IPS-NIHi11 (cell line): Measurements from ENCODE around the gene RPS10.
A peak's percentile ranks its signal among the peaks of the same experiment; 100 is the strongest.
"Not testable (repeated sequence)": the region's sequence is repeated elsewhere in the genome, so short reads cannot be mapped to it uniquely, and the experiment has no call there.

ENCODE experiments used
- DNase-seq: peaks from one replicate; pipeline ENCODE4 v3.0.0; 2012; ENCODE audit warnings: mixed read lengths, low spot score

The RPS10 gene

DNA sequence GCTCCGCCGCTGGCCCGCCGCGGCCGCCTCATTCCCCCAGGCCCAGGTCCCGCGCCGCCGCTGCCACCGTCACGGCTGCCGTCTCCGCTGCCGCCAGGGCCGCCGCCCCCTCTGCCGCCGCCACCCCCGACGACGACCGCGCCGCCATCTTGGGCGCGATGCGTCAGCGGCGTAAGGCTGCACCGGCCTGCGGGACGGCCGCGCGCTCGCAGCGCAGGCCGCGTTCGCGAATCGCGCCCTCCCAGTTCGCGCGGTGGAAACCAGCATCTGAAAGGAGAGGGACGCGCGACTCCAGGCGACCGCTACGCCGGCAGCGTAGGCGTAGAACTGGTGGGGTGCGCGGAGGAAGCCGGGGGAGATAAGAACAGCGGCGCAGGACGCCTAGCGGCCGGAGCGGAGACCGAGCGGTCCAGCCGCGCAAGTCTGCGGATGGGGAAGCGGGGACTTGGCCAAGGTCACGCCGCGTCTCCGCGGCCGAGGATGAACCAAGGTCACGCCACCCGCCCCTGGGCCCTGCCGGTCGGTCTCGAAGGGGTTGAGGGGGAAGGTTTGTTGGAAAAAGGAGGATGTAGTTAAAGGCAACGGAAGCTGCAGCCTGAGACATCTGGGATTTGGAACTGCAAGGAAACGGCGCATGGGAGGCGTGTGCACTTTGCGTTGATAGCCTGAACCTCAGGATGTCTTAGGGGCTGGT, 33.2 kb downstream of the RPS10 start, which contains the start of gene NUDT3:
Gene NUDT3 (minus strand): TSS at position 173 of the 694 bp plus-strand sequence. CDS start 307 bp downstream, outside the sequence.
- peak; percentile 95 for DNase-seq

DNA sequence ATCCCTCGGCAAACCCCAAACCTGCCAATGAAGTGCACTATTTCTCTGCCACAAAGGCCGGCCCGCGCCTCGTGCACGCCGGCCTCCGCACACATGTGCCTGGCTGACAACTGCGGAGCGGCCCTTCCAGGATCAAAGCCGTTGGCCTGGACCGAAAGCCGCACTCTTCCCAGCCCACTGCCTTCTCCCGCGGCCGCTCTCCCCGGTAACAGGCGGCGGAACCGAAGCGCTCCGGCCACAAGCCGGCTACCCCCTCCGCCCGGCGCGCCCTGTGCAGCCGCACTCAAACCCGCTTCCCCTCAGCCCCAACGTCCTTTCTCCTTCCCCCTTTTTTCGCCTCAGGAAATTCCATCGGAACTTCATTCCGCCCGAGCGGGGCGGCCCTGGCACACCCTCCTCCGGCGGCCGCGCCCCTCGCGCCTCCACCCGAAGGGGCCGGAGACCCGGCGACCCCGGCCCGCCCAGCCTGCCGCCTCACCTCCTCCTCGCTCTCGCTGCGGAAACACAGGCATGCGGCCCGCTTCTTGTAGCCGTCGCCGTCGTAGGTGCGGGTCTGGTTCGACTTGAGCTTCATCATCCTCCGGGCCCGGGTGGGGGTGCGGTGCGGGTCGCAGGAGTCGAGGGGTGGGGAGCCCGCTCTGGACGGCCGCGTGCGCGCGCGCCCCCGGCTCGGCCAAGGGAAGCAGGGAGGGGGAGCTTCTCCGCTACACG, 33.9 kb downstream of the RPS10 start:
- DNase-seq, result peak; percentile 71

DNA sequence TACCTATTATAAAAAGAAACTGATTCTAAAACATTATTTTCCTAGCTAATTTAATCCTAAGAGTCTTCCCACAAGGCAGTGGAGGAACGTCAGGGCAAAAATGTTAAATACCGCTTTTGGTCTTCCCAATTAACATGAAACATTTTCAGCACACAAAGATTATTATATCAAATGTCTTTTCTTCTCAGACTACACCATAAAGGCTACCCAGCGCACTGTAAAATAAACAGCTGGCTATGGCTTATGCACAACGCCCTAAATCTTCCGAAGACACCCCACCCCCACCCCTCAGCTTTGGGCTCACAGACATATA, 34.4 kb downstream of the RPS10 start:
- DNase-seq, result no peak

DNA sequence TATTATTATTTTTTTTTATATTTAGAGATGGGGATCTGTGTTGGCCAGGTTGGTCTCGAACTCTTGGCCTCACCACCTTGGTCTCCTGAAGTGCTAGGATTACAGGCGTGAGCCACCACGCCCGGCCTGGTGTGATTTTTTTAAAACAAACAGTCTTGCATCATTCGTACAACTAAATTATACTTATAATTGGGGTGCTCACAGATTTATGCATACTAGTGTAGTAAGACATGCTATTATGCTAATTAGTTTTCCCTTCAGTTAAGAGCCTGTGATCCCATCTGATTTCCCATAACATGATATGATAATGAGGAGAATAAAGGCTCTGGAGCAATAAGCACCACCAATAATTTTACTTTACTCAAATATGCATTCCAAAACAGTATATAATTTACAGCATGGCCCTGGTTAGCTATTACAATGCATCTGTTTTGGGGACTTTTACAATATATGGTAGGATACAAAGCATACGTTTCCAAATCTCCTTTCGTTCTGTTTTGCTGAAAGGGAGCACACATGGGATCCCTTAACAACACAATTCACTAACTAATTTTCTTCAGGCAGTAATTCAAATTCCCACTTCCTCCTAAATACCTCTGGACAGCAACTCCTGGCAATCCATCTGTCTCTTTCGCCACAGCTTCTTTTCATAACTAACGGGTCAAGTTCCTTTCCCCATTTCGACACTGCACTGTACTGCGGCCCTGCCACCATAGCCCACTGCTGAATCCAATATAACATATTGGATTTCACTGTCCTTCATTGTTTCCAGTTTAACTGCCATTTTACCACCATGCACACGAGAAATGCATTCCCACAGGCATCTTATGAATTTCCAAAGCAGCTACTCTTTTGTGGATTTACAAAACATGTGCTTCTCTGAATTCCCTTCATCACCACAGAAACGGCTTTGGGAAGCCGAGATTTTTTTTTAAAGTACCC, 35.1 kb downstream of the RPS10 start:
- DNase-seq, result no peak

DNA sequence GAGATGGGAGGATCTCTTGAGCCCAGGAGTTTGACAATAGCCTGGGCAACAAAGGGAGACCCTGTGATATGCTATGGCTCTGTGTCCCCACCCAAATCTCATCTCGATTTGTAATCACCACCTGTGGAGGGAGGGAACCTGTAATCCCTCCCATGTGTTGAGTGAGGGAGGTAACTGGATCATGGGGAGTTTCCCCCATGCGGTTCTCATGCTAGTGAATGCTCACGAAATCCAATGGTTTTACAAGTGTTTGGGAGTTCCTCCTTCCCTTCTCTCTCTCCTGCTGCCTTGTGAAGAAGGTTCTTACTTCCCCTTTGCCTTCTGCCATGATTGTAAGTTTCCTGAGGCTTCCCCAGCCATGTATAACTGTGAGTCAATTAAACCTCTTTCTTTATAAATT, 36.8 kb downstream of the RPS10 start:
- no peak for DNase-seq

DNA sequence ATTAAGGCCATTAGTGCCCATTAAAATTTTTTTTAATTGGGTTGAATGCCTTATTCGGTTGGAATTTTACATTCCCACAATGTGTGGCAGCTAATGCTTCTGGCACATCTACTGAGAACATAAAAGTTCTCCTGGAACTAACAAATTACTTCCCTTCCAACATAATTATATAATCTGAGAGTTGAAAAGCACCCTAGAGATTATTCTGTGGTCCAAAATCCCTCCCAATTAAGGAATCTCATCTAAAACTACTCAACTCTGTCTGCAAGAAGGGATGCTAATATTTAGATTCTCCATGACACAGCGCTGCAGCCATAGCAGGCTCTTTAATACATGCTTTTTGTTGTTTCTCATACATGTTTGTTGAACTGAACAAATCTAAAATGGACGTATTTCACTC, 37.4 kb downstream of the RPS10 start:
- DNase-seq, result no peak

DNA sequence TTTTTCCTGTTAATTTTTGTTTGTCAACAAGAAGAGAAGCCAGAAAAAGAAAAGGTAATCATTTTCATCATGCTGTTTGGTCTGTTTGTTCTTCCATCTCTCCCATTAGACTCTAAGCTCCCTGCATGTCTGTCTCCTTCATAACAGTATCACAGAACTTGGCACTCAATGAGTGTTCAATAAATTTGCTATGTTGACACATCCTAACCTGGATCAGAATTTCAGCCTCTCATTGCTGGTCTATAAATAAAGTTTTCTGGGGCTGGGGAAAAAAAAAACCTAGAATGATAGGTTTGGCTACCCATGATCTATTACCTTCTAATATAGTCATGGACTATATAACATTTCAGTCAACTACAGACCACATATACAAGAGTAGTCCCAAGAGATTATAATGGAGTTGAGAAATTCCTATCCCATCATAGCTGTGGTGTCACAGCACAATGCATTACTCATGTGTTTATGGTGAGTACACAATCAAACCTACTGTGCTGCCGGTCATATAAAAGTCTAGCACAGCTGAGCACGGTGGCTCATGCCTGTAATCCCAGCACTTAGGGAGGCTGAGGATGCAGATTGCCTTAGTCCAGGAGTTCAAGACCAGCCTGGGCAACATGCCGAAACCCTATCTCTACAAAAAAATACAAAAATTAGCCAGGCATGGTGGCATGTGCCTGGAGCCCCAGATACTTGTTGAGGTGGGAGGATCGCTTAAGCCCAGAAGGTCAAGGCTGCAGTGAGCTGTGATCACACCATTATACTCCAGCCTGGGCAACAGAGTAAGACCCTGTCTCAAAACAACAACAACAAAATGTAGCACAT, 39.3 kb downstream of the RPS10 start:
- DNase-seq, result no peak

DNA sequence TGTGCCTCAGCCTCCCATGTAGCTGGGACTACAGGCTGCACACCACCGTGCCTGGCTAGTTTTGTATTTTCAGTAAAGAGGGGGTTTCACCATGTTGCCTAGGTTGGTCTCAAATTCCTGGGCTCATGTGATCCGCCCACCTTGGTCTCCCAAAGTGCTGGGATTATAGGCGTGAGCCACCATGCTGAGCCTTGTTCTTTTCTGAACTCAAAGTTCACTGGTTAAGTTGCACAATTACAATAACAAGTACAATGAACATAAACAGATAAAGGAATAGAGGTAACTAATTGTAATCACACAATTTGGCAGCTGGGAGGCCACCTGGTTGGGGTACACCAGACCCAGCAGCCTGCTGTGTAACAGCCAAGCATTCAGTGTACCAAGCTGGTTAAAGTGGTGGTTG, 40.1 kb downstream of the RPS10 start:
- DNase-seq, result no peak

DNA sequence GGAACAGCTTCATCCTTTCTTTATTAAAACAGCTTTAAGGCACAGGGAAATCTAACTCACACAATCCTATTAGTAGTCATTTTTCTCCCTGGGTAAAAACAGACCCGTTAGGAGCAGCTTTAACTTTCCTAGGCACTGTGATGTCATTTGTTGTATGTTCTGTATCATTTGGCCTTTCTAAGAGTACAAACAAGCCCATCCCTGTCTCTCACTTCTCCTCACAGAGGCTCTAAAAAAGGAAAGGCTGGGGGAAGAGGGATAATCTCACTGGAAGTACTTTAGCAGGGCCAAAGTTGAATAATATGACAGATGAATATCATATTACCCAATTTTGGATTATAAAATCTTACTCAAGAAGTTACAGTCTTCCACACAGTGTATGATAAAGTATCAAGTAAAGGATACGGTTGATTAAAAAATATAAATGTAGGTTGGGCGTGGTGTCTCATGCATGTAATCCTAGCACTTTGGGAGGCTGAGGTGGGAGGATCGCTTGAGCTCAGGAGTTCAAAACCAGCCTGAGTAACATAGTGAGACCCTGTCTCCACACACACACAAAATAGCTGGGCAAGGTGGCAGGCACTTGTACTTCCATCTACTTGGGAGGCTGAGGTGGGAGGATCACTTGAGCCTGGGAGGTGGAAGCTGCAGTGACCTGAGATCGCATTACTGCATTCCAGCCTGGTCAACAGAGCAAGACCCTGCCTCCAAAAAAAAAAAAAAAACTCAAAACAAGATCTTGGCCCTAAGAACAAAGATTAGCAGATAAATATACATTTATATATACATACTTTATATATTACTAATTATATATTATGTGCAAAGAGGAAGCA, 41.3 kb downstream of the RPS10 start:
- DNase-seq, result no peak

DNA sequence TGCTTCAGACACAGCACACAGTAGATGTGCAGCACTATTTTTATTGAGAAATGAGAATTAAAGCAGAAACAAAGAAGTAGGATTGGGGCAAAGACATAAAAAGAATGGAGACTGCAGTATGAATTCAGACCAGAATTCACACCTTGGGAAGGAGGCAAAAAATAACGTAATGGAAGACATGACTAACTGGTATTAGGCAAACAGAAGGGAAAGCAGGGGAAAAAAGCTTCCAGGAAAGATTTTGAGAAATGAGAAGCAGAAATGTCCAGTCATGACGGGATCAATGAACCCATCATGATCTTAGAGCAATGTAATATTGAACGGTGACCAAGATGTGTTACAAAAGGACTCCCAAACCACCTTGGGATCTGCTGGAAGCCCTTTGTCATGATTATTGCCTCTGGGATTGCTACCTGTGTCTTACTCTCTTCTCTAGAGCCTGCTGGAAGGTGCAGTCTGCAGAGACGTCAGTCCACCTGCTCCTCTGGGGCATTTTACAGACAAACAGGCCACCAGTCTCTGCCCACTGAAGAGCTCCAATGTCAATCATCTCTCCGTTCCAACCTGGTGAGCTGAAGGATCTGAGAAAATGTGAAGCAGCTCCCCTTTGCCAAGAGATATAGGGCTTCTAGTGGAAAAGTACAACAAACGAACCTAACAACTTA, 42.1 kb downstream of the RPS10 start:
- no peak for DNase-seq

DNA sequence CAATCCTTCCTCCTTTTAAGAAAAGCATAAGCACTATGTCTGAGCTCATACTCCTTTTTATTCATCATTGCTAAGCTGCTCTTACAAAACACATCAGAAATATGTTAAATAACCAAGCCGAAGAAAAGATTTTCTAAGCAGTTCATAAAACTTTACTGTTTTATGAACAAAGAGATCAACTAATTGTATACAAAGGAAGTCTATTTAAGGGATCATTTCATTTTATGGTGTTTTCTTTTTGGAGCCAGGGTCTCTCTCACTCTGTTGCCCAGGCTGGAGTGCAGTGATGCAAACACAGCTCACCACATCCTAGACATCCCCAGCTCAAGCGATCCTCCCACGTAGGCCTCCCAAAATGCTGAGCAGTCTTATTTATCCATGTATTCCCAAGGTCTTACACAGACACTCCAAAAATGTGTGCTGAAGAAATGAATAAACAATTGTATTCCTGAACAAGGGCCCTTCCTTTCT, 42.7 kb downstream of the RPS10 start:
- DNase-seq, result no peak

DNA sequence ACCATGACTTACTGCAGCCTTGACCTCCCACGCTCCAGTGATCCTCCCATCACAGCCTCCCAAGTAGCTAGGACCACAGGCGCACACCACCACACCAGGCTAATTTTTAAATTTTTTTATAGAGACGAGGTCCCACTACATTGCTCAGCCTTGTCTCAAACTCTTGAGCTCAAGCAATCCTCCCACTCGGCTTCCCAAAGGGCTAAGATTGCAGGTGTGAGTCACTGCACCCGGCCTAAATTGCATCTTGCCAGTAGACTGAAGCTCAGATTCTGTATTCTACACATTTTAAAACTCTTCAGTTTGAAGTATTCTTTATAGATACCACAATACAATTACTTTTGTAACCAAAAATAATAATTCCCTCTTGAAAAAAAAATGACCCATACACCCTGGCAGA, 44.8 kb downstream of the RPS10 start:
- DNase-seq, result no peak

DNA sequence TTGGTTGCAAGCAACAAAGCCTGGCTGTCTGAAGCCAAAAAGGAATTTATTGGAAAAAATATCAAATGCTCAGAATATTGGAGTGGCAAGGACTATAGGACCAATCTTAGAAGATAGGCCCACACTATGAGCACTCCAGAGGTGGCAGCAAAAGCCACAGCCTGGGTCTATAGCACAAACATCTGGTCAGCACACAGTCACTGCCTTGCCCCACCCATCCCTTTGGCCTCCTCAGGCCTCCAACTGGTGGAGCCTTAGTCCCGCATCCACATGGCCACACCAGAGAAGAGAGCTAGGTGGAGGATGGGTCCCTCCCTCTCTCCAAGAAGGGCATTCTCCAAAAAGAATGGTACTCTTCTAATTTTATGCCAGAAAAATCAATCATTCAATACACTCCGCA, 47.4 kb downstream of the RPS10 start:
- DNase-seq, result no peak

DNA sequence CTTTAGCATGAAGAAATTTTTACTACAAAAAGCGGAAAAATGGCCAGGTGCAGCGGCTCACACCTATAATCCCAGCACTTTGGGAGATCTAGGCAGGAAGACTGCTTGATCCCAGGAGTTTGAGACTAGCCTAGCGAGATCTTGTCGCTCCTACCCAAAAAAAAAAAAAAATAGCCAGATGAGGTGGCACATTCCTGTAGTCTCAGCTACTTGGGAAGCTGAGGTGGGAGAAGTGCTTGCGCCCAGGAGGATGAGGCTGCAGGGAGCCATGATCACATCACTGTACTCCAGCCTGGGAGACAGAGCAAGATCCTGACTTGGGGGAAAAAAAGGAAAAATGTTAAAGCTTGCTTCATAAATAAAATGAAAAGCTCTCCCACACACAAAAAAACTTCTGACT, 47.9 kb downstream of the RPS10 start:
- no peak for DNase-seq

DNA sequence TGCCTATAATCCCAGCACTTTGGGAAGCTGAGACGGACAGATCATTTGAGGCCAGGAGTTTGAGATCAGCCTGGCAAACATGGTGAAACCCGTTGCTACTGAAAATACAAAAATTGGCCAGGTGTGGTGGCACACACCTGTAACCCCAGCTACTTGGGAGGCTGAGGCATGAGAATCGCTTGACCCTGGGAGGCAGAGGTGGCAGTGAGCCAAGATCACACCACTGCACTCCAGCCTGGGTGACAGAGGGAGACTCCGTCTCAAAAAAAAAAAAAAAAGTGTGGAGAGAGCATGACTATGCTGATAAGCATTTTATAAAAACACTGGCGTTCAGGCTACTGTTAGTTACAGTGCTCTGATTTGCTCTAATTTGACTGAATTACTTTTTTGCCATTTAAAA, 48.3 kb downstream of the RPS10 start:
- DNase-seq, result not testable (repeated sequence)

DNA sequence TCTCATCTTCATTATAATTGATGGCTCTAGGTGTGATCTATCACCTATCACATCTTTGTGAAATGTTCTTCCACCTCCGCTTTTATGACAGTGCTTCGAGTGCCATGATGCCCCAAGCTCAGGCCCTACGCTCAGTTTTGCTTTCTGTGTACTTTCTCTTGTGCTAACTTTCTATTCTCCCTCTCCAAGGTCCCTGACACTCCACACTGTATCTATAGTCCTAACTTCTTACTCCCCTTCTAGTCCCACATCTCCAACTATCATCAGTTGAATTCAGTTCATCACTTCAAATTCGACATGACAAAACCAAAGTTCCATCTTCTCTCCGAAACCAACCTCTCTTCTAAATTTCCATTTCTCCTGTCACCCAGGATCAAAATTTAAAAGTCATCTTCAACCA, 50.0 kb downstream of the RPS10 start:
- DNase-seq, result no peak

DNA sequence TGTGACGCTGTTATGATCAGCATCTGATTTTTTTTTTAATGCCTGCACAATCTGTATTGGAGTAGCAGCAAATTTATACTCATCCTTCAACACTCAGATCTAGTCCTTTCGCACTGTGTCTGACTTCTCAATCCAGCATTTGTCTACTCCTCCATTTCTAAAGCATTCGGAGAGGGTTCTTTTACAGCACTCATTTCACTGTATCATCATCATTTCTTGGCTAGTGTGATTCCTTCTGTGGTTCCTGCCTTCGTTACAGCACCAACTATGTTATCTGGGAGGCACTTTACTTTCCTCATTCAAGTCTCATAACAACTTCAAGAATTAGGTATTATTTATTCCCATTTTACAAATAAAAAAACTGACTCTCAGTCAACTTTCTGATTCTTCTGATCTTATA, 51.4 kb downstream of the RPS10 start:
- DNase-seq, result no peak

DNA sequence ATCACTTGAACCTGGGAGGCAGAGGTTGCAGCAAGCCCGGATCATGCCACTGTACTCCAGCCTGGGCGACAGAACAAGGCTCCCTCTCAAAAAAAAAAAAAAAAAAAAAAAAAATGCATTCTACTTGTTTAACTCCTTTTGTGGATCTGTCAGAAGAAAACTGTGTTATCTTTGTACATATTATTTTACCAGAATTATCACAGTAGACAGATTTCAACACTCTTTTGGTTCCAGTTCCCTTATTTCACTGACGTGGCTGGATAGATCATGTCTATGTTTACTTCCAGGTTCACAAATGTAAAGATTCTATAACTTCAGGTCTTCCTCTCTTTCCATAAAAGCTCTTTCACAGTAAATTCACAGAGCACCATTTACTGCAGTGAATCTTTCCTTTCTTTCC, 51.8 kb downstream of the RPS10 start:
- DNase-seq, result no peak

DNA sequence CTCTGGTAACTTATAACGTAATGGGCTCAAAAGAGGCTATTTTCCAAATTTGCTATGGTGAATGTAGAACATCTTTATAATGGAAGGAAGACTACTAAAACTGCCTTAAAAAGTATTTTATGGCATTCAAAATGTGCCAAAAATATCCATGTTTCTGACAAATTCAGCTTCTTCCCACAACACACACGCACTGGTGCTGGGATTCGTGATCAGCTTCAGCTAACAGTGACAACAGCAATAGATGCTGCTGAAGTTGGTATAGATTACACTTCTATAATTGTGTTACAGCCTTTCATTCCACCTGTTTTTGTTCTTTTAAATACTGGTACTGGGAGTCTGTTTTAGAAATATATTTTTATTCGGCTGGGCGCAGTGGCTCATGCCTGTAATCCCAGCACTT, 52.4 kb downstream of the RPS10 start:
- DNase-seq, result no peak

DNA sequence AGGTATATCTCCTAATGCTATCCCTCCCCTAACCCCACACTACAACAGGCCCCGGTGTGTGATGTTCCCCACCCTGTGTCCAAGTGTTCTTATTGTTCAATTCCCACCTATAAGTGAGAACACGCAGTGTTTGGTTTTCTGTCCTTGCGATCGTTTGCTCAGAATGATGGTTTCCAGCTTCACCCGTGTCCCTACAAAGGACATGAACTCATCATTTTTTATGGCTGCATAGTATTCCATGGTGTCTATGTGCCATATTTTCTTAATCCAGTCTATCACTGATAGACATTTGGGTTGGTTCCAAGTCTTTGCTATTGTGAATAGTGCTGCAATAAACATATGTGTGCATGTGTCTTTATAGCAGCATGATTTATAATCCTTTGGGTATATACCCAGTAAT, 54.0 kb downstream of the RPS10 start:
- DNase-seq, result not testable (repeated sequence)
